COLO829 (cell line): ENCODE data around the gene NRTN.

Source experiments
- DNase-seq: peaks from one replicate; pipeline ENCODE4 v3.0.0; 2012; ENCODE audit warnings: low spot score

The NRTN gene

DNA sequence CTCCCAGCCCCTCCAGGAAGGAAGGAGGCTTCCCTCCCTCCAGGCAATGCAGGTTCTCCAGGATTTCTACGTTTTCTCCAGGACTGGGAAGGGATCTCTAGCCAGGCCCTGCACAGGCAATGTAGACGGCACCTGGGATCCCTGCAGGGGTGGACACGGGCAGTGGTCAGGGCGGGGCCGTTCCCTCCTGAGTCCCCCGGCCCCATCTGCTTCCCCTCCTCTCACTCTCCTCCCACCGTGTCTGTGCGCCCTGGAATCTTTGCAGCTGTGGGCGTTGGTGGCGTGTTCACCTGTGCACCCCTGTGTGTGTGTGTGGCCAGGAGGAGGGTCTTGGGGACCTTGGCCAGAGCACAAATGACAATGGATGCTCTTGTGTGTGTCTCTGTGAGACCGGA lies 10.0 kb downstream of the NRTN start:
- DNase-seq: no peak

DNA sequence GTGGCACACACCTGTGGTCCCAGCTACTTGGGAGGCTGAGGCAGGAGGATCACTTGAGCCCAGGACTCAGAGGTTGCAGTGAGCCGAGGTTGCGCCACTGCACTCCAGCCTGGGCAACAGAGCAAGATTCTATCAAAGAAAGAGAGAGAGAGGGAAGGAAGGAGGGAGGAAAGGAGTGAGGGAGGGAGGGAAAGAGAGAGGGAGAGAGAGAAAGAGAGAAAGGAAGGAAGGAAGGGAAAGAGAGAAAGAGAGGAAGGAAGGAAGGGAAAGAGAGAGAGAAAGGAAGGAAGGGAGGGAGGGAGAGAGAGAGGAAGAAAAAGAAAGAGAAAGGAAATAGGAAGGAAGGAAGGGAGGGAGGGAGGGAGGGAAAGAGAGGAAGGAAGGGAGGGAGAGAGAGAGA lies 12.4 kb downstream of the NRTN start:
- DNase-seq: no peak

DNA sequence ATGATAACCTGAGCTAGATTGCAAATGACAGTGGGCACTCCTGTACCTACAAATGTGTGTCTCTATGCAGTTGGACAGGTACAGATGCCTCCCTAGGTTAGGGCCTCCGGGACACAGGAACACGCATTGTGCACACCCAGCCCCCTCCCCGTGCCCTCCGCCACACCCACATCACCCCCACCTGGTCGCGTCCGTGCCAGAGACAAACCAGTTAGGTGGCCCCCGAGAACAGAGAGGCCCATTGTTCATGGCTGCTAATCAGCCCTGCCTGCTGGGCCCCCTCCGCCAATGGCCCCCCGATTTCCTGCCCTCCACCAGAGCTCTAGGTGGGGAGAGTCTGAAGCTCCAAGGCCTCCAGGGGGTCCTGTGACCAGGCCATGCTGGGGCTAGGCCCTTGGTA lies 13.7 kb downstream of the NRTN start:
- DNase-seq: no peak

GRCh38 chr19:5820785-5821184 lies 15.9 kb downstream of the NRTN start:
- no peak for DNase-seq

- DNase-seq: no peak
Observed at GRCh38 chr19:5821521-5822180, 16.8 kb downstream of the NRTN start.

DNA sequence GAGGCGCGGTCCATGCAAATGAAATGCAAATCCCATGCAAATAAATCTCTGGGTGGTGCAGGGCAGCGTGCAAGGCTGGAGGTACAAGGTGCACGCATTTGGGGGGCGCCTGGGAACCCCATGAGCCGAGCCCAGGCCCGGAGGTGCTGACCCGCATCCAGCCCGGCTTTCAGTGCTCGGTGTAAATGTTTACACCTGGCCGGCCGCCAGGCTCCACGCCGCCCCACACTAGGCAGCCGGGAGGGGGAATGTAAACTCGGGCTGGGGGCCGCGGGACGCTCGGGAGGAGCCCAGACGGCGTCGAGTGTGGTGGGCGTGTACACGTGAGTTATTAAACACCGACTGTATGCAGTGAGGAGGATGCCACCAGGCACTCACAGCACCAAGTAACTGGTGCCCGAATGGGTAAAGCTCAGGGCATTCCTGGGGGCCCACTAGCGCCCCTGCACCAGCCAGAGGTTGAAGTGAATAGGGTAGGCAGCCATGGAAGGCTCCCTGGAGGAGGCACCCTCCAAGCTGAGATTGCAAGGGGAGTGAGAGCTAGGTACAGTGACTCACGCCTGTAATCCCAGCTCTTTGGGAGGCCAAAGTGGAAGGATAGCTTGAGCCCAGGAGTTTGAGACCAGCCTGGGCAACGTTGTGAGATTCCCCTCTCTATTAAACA lies 17.4 kb downstream of the NRTN start:
- DNase-seq: no peak

GRCh38 chr19:5823579-5824281 lies 18.9 kb downstream of the NRTN start:
- no peak for DNase-seq

- no peak for DNase-seq
Observed at GRCh38 chr19:5824751-5825150, 19.9 kb downstream of the NRTN start.

- peak; percentile 55 for DNase-seq
Observed at GRCh38 chr19:5825178-5825577, 20.3 kb downstream of the NRTN start.

DNA sequence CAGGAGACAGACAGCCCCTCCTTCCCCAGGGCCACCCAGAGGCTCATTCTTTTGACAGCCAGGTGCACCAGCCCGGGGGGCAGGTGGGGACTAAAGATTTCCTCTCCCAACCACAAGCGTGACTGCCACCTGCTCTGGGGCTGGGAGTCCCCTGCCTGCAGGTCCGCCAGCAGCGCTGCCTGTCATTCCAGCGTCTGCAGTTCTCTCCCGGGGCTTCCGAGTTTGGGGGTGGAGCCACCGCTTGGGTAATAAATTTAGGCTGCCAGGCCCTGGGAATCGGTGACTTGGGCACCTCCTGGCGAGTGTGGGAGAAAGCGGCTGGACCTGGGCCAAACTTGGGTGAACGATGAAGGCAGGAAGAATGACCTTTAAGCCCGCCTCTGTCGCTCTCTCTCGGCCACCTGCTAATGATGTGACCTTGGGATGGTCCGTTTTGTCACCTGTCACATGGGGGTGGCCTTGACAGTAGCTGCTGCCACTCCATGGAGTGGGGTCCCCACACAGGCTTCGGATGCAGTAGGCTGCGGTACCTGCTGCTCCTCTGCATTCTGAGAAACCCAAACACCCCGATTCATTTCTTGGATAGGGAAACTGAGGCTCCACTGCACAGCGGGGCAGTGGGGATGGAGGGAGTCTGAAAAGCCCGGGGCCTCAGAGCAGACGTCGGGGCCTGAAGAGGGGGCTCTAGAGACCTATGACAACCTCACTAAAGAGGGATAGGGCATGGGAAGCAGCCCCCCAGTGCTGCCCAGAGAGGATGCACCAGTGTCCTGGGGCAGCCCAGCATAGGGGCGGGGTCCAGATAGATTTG lies 21.9 kb downstream of the NRTN start:
- DNase-seq: no peak

DNA sequence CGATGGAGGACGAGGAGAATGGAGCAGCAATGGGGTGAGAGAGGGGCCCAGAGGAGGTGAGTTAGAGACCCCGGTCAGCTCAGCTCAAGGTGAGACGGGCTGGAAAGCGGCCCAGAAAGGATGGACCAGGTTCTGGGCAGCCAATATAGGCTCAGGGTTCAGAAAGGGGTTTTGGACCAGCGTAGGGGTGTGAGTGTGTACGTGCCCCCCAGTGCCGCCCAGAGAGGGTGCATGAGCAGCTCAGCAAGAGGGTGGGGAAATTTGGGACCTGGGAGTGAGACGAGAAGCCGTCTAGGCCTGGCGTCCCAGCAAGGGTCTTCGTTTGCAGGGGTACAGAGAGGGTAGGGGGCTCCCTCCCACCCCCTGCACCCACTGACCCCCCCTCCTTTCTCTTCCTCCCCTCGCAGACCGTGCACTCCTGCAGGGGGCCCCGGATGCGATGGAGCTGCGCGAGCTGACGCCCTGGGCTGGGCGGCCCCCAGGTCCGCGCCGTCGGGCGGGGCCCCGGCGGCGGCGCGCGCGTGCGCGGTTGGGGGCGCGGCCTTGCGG lies 22.5 kb downstream of the NRTN start:
- DNase-seq: no peak

GRCh38 chr19:5827891-5828660 lies 23.2 kb downstream of the NRTN start:
- peak; percentile 98 for DNase-seq

- no peak for DNase-seq
Observed at GRCh38 chr19:5828661-5829566, 24.0 kb downstream of the NRTN start.

DNA sequence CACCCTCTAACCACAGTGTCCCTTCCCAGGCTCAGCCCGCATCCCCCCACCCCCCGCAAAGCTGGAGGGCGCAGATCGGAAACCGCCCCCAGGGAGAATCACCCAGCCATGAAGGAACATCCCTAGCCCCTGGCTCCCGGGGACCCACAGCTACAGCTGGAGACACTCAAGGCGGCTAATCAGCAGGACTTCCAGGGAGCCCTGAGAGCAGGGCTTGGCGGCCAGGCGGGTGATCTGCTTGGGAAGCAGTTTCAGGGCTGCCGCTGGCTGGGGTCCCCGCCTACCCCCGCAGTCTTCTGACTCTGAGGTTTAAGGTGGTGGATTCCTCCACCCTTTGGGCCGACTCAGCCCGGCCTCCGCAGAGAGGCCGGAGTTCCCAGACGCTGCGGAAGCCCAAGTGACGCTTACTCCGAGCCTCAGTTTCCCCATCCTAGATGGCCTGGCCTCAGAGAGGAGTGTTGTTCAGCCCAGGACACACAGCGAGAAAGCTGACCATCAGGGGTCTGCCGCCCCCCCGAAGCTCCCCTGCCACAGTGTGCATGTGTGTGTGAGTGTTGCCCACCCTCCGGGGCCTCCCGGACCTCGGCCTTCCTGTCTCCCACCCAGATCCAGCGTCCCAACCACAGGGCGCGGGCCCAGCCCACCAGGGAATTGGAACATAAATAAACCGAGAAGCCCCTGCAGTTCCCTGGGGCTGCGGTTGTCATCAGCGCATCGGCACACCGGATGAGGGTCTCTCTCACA lies 24.9 kb downstream of the NRTN start:
- no peak for DNase-seq

DNA sequence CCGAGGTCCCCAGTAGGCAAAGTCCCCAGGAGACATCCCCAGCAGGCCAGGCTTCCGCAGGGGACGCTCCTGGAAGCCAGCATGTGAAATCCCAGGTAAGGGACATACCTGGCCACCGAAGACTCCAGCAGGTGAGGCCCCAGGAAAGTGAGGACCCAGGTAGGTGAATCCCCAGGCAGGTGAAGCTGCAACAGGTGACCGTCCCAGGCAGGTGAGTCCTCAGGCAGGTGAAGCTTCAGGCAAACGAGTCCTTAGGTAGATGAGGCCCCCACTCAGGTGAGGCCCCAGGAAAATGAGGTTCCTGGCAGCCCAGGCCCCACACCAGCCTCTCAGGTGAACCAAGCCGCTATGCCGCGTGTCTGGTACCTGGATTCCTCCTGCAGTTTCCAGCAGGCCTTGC lies 26.3 kb downstream of the NRTN start:
- DNase-seq: no peak

DNA sequence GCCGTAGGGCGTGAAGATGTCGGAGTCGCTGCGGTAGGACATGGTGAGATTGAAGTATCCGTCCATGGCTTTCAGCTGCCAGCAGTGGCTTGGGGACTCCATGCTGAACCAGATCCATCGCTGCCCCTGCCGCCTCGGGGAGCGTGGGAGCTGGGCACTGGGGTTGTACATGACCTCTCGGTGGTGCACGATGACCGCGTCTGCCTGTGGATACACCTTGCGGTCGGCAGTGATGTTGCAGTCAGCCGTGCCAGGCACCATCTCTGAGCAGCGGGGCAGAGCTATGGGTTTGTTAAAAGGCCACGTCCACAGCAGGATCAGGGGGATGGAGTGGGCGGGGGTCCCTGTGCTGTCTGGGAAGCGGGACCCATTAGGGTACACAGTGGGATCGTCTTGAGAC lies 27.2 kb downstream of the NRTN start:
- DNase-seq: no peak

- no peak for DNase-seq
Observed at GRCh38 chr19:5832527-5833216, 27.8 kb downstream of the NRTN start.

DNA sequence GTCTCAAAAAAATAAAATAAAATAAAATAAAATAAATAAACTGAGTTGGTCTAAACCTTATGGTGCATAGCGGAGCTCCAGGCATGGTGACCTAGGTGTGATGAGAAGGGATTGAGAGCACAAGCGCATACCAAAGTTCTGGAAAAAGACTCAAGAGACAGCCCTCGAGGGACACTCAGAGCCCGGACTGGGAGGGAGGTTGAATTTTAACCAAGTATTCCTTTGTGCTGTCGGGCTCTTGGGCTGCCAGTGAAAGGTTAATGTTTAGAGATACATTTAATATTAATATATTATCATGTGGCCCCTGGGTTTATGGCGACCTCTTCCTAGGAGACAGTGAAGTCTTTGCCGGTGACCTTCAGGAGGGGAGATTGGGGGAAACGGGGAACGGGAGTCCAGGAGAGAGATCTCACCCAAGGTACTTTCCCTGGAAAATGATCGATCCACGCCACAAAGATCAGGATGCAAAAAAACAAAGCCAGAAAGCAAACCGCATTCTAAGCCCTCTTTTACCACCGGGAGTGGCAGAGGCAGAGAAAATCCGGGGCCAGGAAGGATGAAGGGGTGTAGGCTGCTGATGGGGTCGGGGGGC lies 33.0 kb downstream of the NRTN start:
- no peak for DNase-seq
